NCI-H2107 (cell line): ENCODE data around the gene ELAVL2.

ENCODE experiments used
- DNase-seq: peaks from one replicate; lab custom pipeline; 2025; lab: John Stamatoyannopoulos, UW

The ELAVL2 gene

DNA sequence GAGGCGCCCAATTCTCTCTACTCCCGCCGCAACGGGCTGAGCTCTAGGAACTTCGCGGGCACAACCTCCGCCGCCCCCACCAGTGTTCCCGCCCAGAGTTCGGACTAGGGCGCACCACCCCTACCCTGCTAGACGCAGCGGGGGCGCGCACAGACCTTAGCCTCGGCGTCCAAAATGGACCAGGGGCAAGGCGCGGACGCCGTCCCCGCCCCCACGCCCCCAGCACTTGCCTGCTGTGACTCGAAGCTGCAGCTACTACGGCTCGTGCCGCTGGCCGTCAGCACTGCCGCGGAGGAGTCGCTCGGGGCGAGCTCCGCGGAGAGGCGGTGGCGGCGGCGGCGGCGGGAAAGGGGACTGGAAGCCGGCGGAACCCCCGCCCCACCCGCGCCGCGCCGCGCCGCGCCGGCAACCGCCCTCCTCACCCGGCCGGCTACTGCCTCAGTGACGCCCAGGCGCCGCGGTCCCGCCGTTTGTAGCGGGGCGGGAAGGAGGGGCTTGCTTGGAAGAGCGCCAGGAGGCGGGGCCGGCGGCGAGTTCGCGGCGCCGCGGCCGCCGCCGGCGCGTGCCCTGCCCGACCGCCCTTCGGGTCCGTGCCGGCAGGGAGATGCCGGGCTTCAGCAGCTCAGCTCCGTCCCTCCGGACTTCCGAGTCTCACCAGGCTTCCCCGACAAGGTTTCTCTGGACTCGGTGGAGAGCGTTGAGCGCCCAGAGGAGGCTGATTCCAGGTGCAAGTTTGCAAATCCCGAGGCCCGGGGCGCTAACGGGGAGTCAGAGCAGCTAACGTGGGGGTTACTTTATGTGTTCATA lies 4.5 kb downstream of the ELAVL2 start:
- DNase-seq = no peak

DNA sequence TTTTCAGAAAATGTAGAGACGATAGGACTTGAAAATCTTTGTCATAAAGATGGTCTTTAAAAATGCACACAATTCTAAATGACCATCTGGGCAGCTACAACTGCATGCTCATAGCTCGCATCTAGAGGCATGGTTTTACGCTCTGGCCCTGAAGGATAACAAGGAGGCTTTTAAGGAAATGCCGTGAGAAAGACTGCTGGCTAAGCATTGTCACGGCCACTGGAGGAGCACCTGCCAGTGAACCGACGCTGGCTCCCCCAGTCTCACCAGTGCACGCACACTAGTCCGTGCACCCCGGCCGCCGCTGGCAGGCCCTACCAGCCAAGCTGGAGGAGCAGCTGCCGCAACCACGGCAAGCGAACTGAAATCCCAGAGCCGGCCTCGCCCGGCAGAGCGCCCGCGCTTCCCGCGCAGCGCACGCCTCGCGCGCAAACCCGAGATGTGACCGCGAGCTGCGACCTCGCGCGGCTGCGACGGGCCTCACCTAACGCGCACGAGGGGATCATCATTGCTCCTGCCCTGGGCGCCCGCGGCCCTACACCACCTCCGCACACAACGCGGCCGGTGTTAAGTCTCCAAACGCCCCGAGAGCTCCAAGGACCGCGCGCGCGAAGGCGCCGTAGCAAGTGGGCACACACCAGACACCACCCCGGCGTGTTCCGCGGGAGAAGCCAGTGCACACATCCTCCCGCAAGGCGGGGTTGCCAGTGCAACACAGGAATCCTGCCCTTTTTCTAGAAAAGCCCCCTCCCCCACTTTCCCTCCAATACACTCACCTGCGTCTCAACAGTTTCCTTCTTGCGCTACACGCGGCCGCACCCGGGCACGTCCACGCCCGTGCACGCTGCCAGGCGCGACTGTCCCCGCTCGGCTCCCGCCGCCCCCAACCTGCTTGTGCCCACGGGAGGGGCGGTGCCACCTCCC lies 5.3 kb downstream of the ELAVL2 start:
- no peak for DNase-seq

DNA sequence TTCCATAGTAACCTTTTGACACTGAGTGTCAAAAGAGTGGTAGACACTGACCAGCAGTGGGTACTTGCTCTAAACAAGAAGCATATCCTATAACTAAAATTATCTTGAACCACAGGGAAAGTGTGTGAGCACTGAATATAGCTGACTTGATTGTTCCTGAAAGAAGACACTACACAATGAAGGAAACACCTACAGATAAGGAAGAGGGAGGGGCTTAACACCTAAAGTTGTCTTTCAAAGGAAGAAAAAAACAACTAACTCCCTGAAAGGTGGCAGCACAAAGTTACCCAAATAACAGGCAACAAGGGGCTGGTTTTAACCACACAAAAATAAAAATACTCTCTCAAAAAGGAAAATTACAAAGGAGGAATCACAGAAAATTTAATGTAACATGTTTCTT lies 6.6 kb downstream of the ELAVL2 start:
- DNase-seq = no peak

DNA sequence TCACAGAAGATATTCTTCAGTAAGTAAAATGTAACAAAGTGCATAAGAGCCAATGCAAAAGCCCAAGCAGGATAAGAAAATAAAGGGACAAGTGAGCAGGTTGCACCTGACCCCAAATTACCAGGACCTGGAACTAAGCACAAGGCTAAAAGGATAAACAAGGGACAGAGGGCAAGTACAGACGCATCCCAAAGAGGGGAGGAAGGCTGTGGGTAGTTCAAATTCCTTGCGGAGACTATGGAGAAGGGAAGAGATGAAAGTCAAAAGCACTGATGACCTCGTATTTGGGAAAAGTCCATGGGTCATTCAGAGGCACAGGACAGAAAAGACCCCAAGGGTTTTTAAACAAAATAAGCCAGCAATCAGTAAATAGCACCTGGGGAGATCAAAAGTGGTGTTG lies 11.8 kb downstream of the ELAVL2 start:
- no peak for DNase-seq

DNA sequence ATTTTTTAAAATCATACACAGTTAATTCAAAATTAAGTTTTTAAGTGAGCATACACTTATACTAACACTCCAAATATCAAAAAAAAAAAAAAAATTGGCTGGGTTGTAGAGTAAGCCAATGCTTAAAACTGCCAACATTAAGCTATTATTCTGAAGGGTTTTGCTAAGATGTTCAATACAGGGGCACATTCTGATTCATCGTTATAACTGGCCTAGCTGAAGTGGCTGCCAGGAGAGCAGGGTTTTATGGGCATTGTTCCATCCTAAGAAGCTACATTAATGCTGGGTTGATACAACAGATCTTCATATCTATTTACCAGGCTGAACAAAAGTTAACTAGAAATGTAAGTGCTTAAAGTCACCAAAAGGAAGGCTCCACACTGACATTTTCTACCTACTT lies 13.4 kb downstream of the ELAVL2 start:
- no peak for DNase-seq

DNA sequence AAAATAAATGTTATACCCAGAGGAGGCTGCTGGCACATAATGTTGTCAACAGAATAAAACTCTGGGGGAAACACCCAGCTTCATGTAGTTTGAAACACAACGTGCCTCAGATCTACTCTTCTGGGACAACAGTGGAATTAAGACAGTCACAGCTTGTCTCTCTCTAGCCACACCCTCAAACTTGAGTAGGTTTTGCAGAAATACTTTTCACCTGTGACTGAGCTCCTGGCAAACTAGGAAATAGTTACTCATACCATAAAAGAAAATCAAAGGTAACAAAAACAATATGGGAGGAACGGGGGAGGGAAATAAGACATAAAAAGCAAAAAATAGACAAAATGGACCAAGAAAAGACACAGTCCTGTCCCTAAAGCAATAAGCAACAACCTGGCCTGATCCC lies 14.4 kb downstream of the ELAVL2 start:
- DNase-seq = no peak

DNA sequence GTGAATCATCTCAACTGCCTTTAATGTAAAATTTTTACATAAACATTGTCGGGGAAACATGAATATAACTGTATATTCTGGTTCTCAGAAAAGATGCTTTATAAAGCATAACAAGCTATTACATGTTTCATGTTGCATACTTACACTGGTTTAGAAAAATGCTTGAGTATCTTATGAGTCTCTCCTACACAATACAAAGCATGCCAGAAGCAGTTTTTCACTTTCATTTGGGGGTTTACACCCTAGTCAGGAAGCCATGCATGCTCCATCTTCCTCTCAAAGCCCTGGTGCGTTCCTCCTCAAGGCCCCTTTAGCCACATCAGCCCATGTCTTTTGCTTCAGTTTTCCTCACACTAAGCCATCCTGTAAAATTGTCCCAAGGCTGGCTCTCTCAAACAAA lies 22.8 kb downstream of the ELAVL2 start:
- DNase-seq = no peak

DNA sequence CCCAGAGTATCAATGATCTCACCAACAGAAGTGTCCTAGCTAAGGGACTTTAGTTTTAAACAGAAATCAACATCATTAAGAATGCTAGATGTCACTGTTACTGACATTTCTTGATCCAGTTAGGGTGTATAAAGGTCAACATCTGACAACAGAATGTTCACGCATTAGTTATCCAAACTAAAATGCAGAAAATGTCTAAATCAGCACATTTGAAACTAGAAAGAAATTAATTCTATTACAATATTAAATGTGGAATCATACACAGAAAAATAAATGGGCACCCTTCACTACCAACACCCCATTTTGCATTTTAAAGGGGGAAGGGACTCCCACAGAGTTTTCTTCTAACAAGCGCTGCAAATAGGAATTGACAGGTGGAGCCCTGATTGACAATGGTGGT lies 24.5 kb downstream of the ELAVL2 start:
- DNase-seq = no peak

DNA sequence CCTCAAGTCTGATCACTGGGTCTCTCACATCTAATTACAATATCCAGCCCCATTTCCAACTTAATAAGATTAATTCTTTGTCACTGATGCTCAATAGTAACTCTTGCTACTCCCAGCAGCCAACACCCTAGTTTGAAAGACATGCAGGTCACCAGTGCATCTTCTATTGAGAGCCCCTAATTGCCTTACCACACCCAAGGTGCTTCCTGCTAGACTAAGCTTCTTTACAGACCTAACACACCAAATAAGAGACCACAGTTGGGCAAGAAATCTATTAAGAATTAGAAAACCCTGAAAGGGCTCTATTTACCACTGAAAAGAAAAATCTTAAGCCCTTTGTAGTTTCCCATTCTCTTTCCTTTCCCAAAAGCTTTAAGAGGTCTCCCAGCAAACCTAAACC lies 26.5 kb downstream of the ELAVL2 start:
- DNase-seq = no peak

DNA sequence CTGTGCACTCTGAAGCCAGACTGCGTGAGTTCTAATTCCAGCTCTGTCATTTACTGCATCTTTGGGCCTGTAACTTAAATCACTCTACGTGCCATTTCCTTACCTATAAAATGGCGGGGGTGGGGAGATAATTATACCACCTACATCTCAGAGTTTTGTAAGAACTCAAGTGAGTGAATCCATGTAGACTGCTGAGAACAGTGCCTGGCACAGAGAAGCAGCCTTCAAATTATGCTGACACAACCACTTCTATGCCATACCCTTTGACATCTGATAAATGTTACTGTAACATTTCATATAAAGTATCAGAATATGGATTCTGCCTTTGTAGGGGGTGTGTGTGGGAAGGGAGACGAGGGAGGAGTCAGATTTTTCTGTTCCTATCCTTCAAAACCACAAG lies 27.7 kb downstream of the ELAVL2 start:
- no peak for DNase-seq

DNA sequence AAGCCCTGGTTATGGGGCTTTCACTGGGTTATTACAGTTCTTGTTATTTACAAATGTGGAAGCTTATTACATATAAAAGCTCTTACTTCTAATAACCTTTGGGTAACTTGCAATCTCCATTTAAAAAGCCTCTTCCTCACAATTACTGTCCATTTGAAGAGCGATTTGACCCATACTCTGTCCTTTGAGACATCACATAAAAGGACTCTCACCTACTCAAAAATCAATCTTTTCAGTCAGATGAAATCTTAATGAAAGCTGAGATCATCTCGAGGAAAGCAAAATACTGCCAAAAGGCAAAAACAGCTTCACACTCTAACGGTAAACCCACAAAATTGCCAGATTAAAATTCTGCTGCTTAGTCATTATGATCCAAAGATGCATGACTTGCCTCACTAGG lies 29.8 kb downstream of the ELAVL2 start:
- DNase-seq = no peak

DNA sequence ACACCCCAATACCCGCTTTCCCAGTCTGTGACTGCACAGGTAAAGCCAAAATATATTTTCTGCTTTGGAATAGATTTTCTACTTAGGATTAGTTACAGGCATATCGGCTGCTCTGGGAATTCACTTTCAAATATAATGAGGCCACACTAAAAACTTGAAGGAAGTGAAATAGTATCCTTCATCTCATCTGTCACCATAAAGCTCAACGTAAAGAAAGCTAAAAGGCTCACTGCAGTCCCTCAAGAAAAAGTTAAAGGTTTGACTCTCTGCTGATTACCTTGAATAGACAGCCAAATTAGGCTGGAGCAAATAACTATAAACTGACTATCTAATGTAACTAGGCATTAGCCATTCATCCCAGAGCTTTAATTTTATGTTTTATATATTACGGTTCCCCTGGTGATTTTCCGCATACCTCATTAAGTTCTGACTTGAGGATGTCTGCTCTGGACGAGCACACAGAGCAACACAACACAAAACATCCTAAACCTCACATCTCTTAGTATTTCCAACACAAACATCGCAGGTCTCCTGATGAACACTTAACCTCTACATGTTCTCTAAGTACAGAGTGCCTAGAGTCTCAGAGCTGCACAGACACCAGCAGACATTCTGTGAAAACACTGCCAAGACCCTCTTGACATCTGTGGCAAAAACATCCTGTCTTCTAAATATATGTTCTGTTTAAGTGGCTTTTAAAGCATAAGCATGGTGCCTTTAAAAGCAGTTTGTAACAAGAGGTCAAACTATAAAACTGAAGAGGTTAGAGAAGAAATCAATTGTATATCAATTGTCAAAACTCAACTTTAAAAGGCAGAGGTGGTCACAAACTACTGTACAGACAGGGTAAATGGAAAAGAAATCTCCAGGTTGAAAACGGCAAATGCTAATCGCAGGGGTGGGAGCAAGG lies 35.4 kb downstream of the ELAVL2 start:
- no peak for DNase-seq

DNA sequence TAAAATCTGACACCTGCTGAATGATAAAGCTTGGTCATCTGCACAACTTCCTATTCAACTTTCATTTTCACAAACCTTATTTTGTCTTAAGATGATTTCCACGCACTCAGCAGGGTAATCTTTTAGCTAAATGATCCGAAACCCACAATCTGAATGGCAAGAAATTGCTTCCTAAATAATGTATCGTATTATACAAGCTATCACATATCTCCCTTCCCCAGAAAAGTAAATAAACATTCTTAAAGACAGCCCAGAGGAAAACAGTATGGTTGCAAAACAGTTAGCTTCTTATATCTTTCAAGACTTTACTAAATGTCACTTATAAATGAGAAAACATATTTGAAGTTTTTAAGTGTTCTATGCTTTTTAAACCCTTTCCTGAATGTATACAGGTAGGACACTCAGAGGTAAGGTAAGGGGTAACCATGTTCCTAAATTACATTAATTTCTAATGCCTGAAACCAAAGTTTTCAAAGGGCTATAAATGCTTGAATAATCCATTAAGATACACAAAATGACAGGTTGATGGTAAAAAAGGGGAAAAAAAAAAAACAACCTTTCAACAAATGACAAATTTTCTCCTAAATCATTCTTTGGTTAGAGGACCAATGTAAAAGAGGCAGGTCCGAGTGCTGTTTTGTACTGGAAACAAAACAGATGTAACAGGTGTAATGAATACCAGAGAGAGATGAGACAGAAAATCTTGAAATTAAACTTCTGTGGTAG lies 36.3 kb downstream of the ELAVL2 start:
- DNase-seq = no peak

DNA sequence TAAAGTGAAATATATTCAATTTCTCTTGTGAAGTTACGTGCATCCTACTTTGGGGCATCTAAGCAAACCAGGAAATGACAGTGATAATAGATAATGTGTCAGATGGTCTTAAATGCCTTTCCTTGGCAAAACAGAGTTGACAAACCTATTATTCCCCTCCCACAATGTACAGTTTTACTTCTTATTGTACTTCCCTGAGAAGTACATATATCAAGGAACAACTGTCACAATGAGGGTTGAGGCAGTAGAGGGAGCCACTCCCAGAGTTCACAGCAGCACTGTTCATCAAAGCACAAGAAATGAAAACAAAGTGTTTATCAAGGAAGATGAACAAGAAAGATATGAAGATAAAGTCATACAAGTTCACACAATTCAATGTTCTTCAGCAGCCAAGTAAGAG lies 41.1 kb downstream of the ELAVL2 start:
- DNase-seq = no peak

DNA sequence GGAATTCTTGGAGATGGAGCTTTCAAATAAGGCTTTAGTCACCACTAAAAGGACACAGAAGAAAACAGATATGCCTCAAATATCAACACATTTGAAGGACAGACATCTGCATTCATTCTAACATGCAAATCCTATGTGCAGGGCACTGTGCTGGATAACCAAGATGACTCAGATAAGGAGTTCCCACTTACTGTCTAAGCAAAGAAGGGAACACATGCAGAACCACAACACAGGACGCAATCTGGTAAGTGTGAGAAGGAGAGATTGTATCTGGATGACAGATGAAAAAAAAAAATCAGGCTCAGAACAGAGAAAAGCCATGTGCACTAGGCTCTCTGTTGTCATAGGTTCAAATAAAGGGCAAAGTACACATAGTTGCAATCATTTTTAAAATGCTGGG lies 42.5 kb downstream of the ELAVL2 start:
- DNase-seq = no peak

DNA sequence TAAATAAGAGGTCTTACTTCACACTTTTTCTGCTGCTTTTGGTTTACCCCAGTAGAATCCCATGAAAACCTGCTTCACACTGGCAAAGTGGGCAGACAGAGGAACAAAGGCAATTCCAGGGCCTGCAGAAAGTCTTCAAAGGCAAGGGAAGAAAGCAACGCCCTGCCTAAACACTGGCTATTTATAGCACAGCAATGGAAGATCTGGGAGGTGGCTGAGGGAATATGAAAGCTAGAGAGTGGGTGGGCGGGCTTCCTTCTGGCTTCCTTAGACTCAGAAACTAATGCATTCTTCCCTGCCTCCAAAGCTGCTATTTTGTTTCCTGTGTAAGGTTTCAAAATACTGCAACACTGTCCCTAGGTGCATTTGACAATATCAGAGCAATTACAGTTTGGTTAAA lies 46.8 kb downstream of the ELAVL2 start:
- no peak for DNase-seq

DNA sequence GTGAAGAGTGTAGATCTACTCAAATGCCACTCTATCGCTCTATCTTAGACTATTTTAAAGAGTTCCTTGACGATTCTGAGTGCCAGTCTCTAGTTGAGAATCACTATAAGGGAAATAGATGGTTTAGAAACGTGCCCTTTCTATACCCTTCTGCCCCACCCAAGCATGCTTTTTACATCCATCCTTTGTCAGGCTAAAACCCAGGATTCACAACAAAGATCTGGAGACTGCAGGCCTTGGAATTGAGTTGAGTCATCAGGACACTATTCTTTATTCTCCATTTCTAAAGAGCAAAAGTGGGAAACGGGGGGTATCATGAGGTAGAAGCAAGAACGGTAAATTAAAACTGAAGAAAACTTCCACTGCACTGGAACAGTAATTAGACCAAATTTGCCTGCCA lies 48.7 kb downstream of the ELAVL2 start:
- DNase-seq = no peak

DNA sequence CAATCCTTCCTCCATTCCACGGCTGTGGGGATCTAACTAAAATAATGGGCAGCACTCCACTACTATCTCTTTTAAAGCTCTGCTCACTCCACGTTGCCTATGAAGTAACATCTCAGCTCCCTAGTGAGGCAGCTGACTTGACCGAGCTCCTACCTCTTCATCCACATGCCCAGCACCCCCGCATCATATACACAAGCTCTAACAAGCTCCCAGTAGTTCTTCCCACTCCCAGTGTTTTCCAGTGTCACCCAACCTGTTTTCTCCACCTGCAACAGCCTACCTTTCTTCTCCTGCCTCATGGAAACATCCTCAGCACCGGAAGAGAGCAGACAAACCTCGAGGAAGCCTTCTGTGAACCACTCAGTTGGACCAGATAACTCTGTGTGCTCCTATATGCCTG lies 50.5 kb downstream of the ELAVL2 start:
- no peak for DNase-seq

DNA sequence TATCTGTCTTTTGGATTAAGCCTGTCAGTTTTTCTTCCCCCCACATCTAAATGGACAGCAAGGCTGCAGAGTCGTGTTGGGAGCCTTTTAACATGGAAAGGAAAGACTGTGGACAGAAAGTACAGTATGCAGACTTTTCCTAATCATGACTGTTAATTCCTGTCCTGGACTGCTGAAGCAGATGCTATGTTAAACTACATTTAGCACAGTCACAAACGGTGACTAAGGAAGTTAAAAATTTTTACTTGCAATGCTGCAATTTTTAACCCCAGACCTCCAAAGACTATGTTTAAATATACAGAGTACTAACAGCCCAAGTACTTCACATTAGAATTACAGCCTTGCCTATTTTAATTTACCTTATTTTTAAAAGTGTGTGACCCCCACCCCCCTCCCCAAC lies 51.8 kb downstream of the ELAVL2 start:
- DNase-seq = no peak

DNA sequence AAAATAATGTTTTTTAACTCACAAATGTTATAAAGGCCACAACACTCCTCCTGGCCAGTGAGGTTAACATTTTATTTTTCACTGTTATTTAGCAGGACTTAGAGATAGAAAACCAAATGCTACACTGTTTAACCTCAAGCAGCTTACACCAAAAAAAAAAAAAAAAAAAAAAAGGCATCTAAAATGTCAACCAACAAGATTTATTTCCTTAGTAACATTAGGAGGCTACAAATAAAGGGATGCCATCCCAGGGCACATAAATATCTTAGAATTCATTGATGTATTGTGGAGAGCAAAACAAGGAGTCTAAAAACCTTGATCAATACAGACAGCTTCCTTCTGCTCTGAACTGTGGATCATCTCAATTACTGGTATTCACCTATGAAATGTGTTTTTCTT lies 53.7 kb downstream of the ELAVL2 start:
- no peak for DNase-seq

DNA sequence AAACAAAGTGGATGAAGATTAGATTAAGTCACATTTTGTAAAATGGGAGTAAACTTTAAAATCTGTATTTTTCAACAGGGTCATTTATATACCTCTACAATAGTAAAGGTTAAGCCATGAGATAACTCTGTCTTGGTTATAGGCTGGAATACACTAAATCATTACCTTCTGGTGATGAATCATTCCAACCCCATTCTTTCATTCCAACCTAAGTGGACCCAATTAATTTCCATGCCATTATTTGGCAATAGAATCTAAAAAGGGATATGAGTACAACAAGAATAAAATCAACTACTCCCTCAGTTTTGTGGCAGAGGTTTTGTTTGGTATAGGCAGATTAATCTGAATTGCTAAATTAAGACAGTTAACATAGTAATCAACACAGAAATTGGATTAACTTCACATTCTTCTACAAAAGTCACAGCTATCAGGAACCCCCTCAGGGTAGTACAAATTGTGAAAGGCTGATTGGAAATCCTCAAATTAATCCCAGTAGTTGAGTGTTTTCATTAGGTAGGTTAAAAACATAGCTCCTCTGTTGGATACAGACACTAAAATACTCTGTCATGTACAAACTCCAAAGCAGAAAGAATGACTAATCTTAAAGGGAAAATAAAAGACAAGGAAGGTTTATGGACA lies 54.2 kb downstream of the ELAVL2 start:
- DNase-seq = no peak
